ENCODE results near the gene RBSN.

DNA sequence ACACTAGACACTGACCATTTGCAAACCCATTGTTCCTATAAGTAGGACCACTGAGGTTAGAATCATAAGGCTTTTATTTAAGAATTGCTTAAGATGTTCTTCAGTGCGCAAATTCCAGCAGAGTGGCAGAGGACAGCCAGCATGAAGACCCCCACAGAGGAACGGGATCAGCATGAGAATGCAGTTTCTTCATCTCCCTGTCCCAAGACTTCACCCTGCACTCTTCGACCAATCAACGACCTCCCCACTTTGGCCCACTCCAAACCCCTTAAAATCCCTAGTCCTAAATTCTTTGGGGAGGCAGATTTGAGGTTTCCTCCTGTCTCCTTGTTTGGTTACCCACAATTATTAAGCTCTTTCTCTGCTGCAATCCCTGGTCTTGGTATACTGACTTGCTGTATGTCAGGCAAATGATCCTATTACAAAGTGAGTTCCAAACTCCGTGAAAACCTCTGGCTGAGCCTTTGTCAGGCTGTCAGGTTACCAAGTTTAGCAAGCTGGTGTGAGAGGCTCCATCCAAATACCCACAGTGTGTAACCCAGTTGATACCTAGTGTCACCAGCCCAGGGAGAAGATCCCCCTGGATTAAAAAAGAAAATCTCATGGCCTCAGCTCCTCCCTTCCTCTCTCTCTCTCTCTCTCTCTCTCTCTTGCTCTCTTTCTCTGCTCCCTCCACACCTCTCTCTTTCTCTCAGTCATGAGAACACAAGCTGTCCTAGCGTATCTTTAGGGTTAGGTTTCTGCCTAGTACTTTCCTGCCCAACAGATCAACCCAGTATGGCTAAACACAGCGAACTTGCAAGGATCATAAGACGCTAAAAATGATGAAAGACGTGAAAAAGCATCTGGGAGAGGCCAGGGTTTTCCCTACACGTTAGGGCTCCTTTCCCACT is 15.8 kb upstream of the RBSN start:
- TF ChIP-seq CTCF (IDR thresholded peaks at IDR 0.05) (no peak), EZH2phosphoT487 (IDR thresholded peaks at IDR 0.05) (no peak), EZH2 (IDR thresholded peaks at IDR 0.05) (no peak)
